ENCODE data around the gene PSTPIP2.
"Not testable (repeated sequence)": the region's sequence is repeated elsewhere in the genome, so short reads cannot be mapped to it uniquely, and the experiment has no call there.

The PSTPIP2 gene

DNA sequence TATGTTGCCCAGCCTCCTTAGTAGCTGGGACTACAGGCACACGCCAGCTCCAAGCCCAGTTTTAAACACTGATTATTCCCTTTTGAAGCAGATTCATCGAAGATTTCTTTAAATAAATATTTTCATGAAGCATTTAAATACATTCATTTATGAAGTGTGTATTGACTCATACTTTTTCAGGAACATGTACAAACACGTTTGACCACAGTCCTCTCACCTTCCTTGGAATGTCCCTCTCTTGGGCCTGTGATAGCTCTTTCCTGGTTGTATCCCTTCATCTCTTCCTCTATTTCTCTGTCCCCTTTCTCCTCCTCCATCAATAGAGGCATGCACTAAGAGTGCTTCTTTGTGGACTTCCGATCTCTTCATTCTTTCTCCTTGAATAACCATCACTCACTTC is 2.5 kb downstream of the PSTPIP2 start:
- FAIRE-seq: no peak

DNA sequence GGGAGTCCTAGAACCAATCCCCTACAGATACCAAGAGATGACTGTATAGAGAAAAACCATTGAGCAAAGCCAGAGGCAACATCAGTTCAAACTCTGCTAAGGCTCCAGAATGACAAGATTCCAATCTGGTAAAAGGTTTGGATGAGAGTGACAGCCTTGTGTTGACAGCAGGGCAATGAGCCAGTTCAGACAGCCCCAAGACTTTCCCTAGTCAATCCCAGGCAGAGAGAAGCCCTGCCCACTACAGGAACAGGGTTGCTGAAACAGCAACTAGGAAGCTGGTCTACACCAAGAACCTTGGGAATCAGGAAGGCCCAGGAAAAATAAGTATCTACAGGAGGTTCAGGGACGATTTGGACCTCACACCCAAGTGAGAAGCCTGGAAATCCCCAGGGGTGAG is 3.3 kb downstream of the PSTPIP2 start:
- no peak for FAIRE-seq

DNA sequence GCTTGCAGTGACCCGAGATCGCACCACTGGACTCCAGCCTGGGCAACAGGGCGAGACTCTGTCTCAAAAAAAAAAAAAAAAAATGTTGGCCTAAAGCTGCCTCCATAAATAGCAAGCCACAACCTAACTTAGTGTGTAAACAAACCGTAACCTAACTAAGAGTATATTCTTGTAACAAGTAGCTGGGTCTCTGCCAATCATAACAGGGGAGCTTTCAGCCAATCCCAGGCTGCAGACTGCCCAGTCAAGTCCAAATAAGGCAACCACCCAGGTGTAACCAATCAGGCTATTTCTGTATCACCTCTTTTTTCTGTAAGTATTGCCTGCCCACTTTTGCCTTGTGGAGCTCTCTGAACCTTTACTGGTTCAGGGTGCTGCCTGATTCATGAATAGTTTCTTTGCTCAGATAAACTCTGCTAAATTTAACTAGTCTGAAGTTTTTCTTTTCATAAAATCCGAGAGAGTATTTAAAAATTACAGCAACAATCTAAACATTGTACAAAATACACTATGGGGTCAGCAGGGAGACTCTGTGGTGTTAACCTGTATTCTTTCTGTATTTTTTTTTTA is 4.5 kb downstream of the PSTPIP2 start:
- FAIRE-seq: no peak

DNA sequence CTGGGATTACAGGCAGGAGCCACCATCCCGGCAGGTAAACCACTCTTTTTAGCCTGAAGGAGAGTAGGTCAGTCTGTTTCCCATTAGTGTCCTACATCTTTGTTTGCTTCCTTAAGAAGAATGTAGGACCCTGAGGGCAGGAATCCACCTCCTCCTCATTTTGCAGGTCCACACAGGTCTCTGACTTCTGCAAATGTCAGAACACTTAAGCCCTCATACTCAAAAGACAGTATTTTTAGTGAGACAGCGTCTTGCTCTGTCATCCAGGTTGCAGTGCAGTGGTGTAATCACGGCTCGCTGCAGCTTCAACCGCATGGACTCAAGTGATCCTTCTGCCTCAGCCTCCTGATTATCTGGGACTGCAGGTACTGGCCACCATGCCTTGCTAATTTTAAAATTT is 9.3 kb downstream of the PSTPIP2 start:
- FAIRE-seq: no peak

DNA sequence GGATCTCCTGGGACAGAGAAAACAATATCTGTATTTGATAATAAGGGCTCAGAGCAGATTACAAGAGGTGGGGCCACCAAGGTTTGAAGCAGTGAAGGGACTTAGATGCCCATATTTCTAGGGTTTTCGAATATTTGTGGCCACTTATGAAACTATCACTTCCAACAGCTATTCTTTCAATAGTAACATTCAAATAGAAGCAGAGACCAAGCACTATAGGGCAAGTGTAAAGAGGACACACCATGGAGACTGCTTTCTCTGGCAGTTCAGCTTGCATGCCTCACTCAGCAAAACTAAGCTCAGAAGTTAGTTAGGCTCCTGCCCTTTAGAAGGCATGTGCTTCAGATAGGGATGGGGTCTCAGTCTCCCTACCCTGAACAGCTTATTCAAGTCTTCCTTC is 10.3 kb downstream of the PSTPIP2 start:
- no peak for FAIRE-seq

DNA sequence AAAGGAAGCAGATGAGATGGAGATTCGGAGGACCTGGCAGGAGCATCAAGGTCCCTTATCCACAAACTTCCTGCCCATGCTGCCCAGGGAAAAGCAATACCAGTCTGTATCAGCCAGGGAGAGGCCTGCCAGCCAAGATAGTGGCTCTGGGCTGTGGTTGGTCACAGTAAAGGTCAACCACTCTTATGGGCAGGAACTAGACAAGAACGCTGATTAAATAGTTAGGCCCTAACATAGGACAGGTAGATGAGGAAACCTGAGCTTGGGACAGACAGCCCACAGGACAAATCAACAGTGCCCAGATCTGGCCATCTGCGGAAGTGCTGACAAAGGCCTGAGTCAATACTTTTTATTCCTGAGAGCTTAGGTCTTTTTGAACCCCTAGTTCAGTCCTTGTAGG is 10.7 kb downstream of the PSTPIP2 start:
- no peak for FAIRE-seq

DNA sequence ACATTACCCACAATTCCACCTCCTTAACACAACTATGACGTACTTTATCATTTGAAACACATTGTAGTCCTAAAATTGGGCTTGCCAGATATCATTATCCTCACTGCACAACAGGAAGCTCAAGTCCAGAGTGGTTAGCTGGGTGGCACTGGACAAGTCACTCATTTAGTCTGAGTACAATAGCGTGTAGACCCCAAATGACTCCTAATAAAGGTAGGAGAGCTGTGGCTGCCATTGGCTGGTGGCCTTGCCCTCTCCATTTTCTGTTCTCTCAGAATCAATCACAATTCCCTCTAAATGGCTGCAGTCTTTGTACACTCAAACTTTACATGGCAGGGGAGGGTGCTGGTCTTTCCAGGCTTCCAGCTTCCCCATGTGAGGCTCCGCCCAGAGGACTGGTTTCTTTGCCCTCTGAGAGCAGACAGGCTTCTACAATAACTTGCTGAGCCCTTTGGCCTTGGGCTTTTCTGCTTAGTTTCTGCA is 11.7 kb downstream of the PSTPIP2 start:
- FAIRE-seq: no peak

DNA sequence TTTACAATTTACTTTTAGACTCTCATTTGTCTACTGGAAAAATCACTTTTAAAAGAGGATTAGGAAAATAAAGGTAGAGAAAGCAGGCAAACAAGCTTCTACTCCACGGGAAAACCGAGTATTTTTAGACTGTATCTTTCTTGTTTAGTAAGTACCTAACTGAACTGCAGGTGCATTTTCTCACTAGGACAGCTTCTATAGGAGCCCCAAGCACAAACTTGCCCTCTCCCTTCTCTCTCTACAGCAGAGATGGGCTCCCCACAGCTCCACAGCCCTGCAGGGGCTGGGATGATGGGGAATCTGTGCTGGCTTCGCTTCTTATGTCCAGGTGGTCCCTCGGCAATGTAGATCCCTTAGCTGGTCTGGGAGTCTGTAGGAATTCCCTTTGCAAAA is 16.2 kb downstream of the PSTPIP2 start:
- FAIRE-seq: no peak

DNA sequence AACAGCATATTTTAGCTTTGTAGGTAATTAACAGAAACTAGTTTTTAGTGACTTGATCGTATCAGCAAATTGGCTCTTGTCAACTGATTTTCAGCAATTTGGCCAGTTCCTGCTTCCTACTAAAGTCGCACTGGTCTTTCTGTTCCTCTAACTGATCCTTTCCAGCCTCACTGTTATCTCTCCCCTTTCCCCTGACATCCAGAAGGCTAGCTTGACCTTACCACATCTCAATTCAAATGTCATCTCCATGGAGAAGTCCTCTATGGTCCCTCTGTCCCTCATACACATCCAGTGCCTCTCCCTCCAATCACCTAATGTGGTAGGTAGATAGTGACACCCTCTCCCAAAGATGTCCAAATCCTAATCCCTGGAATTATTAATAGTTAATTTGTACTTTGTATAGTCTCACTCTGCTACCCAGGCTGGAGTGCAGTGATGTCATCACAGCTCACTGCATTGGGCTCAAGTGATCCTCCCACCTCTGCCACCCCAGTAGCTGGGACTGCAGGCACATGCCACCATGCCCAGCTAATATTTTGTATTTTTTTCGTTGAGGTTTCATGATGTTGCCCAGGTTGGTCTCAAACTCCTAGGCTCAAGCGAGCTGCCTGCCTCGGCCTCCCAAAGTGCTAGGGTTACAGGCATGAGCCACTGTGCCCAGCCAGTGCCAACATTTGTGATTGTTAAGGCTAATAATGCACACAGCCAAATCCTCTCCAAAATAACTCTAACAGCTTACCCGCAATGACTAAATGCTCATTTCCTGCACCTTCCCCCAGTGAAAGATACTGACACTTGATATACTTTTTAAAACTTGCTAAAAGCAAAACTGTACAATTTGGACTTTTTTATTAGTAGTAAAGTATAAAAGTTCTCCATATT is 16.9 kb downstream of the PSTPIP2 start:
- no peak for FAIRE-seq

DNA sequence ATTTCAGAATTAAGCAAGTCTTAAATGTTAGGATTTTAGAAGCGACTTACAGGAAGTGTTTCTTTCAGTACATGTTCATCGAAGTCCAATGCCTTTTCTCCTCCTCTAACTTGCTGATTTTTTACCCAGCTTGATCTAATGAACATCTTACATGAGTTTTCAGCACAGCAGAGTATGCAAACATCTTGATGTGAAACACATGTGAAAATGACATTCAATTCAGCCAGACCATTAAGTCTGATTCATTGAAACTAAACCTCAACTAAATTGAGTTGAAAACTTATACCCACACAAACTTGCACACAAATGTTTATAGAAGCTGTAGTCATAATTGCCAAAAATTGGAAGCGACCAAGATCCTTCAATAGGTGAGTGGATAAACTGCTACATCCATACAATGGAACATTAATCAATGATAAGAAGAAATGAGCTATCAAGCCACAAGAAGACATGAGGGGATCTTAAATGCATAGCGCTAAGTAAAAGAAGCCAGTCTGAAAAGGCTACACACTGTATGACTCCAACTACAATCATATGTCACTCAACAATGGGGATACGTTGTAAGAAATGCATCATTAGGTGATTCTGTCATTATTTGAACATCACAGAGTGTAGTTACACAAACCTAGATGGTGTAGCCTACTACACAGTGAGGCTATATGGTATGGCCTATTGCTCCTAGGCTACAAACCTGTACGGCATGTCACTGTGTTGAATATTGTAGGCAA is 18.5 kb downstream of the PSTPIP2 start:
- no peak for FAIRE-seq

DNA sequence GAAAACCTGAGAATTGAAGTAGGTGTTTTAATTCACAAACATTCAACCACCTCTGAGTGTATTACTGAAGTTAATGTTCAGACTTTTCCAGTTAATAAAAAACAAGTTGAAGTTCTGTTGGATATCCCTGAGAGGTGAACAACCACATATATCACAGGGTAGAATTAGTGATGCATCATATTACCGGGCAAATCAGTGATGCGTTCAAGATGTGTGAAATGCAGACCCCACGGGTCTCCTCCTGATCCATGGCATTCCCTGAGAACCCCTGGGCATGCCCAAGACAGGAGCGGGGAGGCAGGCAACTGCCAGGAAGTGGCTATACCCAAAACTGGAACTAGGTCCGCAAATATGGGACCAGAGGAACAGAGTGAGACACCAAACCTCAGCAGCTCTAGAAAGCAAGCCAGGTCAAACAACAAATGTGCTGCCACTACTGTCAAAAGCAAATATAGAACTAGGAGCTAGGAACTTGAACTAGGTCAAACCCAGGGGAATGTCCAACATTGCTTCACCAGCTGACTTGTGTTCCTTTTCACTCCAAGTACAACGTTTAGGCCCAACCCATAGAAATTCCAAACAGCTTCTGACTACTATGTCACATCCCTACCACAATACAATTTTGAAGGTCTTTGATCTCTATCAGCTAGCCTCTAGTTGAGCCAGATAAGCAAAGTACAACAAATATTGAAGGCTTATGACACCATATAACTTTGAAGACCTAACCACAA is 20.2 kb downstream of the PSTPIP2 start:
- FAIRE-seq: no peak

DNA sequence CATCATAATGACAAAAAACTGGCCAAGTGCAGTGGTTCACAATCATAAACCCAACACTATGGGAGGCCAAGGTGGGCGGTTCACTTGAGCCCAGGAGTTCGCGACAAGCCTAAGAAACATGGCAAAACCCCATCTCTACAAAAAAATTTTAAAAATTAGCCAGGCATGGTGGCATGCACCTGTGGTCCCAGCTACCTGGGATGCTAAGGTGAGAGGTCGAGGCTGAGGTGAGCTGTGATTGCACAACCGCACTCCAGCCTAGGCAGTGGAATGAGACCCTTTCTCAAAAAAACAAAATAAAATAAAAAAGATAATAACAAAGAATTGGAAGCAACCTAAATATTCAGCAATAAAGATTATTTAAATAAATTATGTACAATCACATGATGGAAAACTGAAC is 21.8 kb downstream of the PSTPIP2 start:
- FAIRE-seq: no peak

DNA sequence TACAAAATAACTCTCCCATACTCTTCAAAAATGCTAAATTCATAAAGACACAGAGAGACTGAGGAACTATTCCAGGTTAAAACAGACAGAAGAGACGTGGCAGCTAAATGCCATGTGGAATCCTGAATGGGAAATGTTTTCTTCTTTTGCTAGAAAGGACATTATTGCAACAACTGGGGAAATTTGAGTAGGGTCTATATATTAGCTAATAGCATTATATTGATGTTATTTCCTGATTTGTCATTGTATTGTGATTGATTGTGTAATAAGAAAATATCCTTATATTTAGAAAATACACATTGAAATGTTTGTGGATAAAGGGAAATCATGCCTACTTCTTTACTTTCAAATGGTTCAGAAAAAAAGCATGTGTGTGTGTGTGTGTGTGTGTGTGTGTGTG is 23.4 kb downstream of the PSTPIP2 start:
- FAIRE-seq: no peak

DNA sequence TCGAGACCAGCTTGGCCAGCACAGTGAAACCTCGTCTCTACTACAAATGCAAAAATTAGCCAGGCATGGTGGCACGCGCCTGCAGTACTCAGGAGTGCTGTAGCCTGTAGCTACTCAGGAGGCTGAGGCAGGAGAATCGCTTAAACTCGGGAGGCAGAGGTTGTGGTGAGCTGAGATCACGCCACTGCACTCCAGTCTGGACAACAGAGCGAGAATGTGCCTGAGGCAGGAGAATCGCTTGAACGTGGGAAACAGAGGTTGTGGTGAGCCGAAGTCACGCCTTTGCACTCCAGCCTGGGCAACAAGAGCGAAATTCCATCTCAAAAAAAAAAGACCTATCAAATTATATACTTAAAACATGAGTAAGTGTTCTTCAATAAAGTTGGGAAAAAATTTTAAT is 24.7 kb downstream of the PSTPIP2 start:
- not testable (repeated sequence) for FAIRE-seq

DNA sequence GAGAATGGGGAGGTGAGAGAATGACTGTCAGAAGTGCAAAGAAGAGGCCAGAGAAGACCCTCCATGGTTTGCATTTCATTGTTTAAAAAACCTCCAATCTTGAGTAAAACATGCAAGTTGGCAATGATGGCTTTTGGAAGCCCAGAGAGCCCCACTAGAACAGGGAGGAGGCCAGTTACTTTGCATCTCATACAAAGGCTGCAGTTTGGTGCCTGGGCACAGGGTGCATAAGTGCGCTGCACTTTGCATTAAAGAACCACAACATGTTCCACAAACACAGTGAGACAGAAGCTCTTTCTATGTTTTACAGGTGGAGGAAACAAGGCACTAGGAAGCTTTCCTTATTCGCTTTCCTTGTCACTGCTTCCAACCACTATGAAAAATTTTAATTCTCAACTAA is 25.4 kb downstream of the PSTPIP2 start:
- no peak for FAIRE-seq

DNA sequence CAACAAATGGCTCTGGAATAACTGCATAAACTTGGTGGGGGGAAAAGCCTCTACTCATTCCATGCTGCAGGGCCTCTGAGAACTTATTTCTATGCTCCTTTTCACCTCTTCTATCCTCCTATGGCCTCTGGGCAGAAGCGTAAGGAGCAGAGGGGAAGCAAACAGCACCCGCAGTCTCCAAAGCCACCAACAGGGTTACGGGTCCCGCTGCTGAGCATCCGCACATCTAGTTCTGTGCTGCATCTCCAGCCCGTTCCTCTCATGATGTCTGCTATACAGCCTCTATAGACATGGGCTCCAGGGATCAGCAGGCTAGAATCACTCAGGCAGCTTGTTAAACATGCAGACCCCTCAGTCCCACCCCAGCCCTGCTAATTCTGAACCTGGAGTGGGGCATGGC is 25.9 kb downstream of the PSTPIP2 start:
- no peak for FAIRE-seq

DNA sequence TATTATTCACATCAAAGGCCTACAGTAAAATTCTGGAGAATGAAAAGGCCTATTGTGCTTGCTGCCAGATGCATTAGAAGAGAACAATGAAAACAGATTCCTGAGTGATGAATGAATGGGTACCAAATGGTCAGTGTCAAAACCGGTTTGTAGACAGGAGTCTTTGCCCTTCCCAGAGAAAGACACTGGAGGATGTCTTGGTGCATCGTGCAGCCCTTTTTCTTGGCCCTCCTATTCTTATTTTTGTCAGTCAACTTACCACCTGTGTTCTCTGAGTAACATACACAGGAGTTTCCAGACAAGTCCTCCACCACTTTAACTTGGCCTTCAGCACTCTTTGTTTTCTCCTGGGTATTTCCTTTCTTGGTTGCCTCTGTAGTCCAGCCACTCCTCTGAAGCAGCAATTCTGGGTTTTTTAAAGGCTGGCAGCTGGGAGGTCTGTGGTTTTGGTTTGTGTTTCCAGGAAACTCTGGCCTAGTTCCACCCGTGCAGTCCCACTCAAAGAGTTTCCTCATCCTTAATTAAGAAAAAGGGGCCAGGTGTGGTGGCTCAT is 29.4 kb downstream of the PSTPIP2 start:
- no peak for FAIRE-seq

DNA sequence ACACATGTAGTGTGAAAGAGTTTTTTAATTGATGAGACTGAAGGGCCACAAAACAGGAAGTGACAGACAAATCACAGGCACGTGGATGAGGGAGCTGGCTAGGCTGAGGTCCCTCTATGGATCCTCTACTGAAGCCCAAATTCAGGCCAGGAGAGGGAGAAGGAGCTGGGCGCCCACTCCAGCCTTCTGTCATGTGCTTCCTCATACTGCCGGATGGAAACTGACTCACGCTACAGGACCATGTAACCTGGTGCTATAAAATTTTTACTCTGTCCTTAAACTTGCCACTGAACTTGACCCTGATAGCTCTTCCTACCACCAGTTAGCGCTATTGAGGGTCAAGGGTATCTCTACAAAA is 31.3 kb downstream of the PSTPIP2 start:
- no peak for FAIRE-seq

DNA sequence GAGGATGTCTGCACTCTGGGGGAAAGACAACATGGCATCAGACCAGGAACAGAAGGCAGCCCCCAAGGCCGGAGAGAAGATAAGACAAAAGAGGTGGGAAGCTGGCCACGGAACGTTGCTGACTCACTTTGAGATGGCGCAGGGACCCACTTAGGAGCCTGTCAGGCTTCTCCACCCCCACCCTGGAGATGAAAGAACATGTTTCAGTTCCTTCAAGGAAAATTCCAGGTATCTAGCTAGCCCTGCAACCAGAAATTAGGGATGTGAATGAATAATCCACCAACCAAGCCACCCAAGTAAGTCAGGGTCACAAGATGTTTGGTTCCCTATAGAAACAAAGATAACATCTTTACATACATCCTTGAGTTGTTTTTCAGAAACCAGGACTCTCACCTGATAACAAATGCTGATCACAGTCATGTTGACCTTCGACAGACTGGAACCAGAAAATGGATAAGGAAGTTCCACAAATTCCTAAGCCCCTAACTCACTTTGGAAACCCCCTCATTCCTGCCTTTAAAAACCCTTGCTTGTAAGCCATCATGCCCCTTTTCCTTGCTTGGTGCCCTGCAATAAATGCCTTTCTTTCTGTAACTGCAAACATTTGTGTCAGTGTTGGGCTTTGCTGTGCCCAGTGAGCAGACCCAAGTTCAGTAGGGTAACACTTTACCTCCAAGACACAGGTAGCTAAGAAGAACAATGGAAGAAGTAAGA is 31.9 kb downstream of the PSTPIP2 start:
- FAIRE-seq: no peak

DNA sequence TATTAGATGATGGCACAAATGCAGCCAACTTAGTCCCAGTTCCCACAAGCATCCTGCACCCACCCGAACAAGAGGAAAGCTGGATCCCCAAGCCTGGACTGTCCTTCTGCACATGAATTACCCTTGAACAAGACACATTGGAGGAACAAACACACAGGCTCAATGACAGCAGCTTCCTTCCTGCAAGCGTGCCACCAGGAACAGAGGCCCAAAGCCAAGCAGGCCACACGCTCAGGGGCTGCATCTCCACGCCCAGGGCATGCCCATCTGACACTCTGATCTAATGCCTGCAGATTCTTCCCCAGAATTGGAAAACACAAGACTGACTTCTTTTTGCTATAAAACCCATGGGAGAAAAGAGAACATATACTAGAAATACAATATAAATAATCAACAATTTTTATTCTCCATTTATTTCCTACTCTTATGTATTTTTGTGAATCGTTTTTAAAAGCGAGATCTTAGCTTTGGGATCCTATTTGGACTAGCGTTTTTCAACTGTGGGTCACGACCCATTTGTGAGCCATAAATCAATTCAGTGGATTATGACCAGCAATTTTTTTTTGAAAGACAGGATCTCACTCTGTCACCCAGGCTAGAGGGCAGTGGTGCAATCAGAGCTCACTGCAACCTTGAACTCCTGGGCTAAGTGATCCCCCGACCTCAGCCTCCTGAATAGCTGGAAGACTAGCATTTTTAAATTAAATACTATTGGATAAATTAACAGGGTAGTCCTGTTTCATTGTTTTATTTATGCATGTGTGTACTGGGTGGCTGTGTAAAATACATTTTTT is 34.4 kb downstream of the PSTPIP2 start:
- no peak for FAIRE-seq
